ENCODE results near the gene SUSD4.
"Not testable (repeated sequence)": the region's sequence is repeated elsewhere in the genome, so short reads cannot be mapped to it uniquely, and the experiment has no call there.

Gene SUSD4

GRCh38 chr1:223297800-223298199 is 66.2 kb downstream of the SUSD4 start:
- no peak for DNase-seq (ENCODE audit: low read depth, low spot score)

- no peak for DNase-seq (ENCODE audit: low read depth, low spot score)
Measured at GRCh38 chr1:223291796-223292195, 72.2 kb downstream of the SUSD4 start.

- no peak for DNase-seq (ENCODE audit: low read depth, low spot score)
Measured at GRCh38 chr1:223290397-223290796, 73.6 kb downstream of the SUSD4 start.

DNA sequence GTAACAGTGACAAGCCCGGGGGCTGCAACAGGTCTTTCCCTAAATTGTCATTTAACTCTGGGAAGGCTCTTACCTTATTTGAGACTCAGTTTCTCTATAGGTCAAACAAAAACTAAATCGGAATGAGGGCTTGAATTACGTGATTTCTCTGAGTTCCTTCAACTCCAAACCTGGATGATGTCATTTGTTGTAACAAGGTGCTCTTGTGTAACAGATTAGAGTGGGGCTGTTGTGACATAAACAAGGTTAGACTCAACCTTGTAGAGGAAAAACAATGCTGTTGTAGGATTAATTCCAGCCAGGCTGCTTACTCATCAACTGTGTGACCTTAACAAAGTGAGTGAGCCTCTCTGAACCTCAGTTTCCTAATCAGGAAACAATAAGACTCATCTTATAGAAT is 74.4 kb downstream of the SUSD4 start:
- no peak for DNase-seq (ENCODE audit: low read depth, low spot score)

- no peak for DNase-seq (ENCODE audit: low read depth, low spot score)
Measured at GRCh38 chr1:223288826-223289225, 75.2 kb downstream of the SUSD4 start.

GRCh38 chr1:223285452-223285851 is 78.5 kb downstream of the SUSD4 start:
- DNase-seq (ENCODE audit: low read depth, low spot score), result no peak

DNA sequence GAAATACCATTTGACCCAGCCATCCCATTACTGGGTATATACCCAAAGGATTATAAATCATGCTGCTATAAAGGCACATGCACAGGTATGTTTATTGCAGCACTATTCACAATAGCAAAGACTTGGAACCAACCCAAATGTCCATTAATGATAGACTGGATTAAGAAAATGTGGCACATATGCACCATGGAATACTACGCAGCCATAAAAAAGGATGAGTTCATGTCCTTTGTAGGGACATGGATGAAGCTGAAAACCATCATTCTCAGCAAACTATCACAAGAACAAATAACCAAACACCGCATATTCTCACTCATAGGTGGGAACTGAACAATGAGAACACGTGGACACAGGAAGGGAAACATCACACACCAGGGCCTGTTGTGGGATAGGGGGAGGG is 80.3 kb downstream of the SUSD4 start:
- DNase-seq (ENCODE audit: low read depth, low spot score), result not testable (repeated sequence)

DNA sequence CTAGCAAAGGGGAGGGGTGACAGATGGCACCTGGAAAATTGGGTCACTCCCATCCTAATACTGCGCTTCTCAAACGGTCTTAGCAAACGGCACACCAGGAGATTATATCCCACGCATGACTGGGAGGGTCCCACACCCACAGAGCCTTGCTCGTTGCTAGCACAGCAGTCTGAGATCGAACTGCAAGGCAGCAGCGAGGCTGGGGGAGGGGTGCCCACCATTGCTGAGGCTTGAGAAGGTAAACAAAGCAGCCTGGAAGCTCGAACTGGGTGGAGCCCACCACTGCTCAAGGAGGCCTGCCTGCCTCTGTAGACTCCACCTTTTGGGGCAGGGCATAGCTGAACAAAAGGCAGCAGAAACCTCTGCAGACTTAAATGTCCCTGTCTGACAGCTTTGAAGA is 85.7 kb downstream of the SUSD4 start:
- DNase-seq (ENCODE audit: low read depth, low spot score), result not testable (repeated sequence)

DNA sequence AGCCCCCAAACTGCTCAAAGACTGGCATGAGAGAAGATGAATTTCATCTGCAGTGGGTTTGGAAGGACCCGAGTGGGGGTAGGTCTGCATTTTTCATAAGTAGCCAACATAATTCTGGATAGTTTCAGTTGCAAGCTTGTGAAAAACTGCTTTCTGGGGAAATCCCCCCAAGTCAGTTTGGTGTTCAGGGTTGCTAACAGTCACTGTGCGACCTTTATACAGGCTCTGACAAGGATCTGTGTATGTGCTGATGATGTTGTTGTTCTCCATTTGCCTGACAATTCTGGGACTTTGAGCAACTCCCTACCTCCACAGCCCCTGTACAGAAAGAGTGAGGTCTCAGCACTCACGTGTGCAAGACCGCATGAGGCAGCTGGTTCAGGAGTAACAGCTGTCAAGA is 87.9 kb downstream of the SUSD4 start:
- no peak for DNase-seq (ENCODE audit: low read depth, low spot score)

- DNase-seq (ENCODE audit: low read depth, low spot score), result no peak
Measured at GRCh38 chr1:223273511-223273910, 90.5 kb downstream of the SUSD4 start.

DNA sequence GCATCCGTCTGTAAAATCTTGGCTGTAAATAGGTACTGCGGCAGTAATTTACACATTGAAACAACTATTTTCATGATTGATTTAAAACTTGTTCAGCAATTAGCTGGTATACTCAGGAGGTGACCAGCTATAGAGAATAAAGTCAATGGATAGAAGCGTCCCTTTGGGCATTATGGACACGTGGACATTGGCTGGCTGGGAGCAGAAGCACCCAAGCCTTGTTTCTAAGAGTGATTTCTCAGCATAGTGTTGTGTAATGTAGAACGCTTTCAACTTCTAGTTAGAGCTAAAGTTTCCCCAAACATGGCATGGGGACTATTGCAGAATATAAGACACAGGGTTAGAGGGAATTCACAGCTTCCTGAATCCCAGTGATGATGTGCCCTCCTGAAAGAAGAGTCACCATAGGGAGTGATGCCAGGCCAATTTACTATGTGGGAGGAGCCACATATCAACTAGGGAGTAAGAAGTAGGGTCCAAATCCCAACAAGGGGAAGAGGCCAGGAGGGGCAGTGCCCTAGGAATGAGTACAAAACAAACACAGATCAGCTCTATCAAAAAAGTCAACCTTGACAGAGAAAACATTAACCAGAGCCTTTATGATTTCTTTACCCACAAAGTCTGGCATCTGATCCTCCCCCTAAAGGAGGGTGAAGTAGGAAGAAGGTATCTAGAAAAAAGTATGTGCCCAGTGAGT is 92.7 kb downstream of the SUSD4 start:
- no peak for DNase-seq (ENCODE audit: low read depth, low spot score)

- no peak for DNase-seq (ENCODE audit: low read depth, low spot score)
Measured at GRCh38 chr1:223270155-223270554, 93.8 kb downstream of the SUSD4 start.

GRCh38 chr1:223269006-223269405 is 95.0 kb downstream of the SUSD4 start:
- DNase-seq (ENCODE audit: low read depth, low spot score), result no peak

DNA sequence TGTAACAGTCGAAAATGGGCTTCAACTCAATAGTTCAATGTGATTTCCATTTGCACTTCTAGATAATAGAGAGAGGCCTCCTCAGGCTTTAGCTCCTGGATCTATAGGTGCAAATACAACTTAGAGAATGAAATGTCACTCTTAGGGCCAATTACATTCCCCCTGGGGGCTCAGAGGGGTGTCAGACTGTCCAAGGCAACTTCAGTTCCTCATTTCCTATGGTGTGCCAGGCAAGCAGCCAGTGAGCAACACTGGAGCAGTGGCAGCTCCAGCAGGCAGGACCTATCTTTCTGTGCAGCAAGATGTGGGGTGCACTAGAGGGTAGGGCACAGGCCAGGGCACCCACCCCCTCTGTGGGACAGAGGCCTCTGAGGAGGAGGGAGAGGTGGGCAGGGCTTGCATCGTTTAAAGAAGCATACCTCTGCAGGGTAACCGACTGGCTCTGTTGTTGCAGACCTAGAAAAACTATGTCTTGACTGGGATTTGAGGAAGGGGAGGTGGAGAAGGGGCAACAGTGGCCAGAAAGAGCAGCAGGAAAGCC is 97.3 kb downstream of the SUSD4 start:
- no peak for DNase-seq (ENCODE audit: low read depth, low spot score)

- DNase-seq (ENCODE audit: low read depth, low spot score), result no peak
Measured at GRCh38 chr1:223264983-223265908, 98.7 kb downstream of the SUSD4 start.

- no peak for DNase-seq (ENCODE audit: low read depth, low spot score)
Measured at GRCh38 chr1:223264529-223264928, 99.4 kb downstream of the SUSD4 start.

DNA sequence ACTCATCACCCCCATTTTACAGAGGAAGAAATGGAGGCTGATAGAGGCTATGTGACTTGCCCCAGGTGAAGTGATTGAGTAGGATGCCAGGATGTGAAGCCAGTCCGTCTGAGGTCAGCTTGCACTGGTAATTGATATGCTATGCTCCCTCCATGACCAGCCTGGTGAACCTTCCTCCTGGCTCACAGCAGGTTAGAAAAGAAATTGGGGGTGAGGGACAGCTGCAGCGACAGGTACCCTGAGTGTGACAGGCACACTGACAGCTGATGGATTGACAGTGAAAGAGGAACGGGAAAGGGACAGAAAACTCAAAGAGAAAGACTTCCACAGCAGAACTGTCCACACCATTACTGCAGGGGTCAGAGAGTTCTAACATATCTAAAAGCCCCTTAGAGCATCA is 102.1 kb downstream of the SUSD4 start:
- no peak for DNase-seq (ENCODE audit: low read depth, low spot score)

- DNase-seq (ENCODE audit: low read depth, low spot score), result no peak
Measured at GRCh38 chr1:223260712-223261111, 103.3 kb downstream of the SUSD4 start.

DNA sequence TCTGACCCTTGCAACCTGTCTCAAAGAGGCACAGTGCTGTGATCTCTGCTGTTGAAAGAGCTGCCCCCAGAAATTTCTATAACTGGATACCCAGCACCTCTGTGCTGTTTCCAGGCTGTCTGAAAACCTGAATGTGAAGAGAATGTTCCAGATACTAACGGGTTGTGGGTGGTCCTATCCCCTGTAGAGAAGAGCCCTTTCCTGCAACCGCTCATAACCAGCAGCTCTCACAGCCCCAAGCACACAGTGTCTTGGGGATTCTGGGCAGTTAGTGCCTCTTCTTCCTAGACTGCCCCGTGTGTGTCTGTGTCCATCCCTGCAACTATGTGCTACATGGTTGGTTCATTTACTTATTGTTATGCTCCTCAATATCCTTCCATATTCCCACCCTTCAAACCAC is 104.5 kb downstream of the SUSD4 start:
- no peak for DNase-seq (ENCODE audit: low read depth, low spot score)

DNA sequence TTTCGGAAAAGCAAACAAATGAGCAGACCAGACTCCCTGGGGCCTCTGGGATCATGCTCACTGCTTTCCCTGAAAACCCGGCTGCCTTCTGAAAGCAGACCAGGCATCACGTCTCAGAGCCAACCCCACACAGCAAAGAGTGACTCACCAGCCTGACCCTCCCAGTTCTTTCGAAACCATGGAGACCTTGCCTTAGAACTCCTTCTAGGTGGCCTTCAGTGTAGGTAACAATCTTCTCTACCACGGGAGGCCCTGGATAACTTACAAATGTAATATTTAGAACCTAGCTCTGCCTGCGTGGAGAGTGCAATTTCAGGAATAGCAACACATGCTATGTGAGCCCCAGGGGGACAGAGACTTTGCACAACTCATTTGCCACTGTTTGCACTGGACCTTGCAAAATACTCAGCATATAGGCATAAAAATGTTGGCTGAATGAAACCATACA is 105.2 kb downstream of the SUSD4 start:
- DNase-seq (ENCODE audit: low read depth, low spot score), result peak; percentile 56

- DNase-seq (ENCODE audit: low read depth, low spot score), result no peak
Measured at GRCh38 chr1:223257856-223258550, 106.0 kb downstream of the SUSD4 start.

DNA sequence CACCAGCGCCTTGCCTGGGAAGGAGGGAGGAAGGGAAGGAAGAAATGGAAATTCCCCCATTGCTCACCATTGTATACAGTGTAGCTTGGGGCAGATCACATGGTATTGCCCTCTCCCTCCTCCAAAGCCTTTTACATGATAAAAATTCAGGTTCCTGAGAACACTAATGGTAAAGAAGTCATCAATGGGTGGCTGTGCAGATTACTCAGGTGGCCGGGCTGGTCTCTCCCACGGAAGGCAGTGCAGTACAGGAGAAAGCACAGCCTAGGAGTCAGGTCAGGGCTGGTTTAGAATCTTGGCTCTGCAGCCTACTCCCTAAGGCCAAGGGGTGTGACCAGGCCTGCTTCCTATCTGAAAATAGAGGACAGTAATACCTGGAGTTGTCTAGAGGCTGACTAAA is 107.9 kb downstream of the SUSD4 start:
- no peak for DNase-seq (ENCODE audit: low read depth, low spot score)

Measured in ELF-1 (cell line).